Amniotic stem cell (primary cell): ENCODE results near the gene ANKRD11.

ENCODE experiments used
- DNase-seq: peaks from one replicate; lab custom pipeline; 2025; lab: John Stamatoyannopoulos, UW

The ANKRD11 gene

DNA sequence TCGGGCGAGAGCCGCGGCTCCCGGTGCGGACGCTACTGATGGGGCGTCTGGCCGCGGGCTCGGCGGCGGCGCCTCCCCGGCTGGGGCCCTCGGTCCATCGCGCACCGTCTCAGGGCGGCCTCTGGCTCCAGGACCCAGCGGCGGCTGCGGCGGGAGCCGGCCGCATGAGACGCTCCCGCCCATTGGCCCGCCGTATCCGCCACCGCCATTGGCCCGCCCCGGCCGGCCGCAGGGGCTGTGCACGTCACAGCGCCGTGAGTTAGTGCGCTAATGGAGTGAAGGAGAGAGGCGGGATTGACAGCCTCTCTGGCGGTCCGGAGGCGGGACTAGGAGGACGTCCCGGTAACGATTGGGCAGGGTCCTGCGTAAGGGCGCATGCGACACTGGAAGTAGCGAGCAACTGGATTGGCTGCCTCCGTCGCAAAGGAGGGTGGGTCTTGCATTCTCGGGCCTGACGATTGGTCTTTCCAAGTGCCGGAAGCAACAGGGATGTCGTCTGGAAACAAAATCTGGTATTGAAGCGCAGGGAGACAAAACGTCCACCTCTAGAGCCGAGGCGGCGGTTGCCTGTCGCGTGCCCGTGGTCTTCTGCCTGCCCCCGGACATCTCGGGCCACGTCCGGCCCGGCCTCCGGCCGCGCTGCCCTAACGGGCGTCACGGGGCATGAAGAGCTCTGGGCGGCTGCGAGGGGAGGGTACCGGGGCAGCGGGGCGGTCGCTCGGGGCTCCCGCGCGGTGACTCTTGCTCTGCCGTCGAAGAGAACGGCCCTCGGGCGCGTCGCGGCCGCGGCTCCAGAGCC is at the start of gene ANKRD11:
ANKRD11 (minus strand) TSS at position 123 of the 799 bp plus-strand sequence. CDS start 173,542 bp downstream, outside the sequence.
- peak; percentile 98 for DNase-seq

DNA sequence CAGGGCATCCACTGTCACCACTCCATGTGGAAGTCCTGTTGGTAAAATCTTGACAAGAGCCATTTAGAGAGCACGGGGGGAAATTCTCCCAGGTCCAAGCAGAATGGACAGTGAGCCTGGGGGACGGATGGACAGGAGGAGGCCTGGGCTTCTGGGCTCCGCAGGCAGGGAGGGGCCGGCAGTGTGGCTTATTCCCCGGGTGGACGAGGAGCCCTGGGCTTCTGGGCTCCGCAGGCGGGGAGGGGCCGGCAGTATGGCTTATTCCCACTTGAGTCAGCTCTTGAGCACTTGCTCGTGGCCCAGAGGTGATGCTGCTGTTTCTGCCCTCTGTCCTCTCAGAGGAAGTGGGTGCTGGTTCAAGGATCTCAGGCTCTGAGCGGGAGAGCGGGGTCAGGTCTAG is 47.9 kb upstream of the ANKRD11 start:
- no peak for DNase-seq

DNA sequence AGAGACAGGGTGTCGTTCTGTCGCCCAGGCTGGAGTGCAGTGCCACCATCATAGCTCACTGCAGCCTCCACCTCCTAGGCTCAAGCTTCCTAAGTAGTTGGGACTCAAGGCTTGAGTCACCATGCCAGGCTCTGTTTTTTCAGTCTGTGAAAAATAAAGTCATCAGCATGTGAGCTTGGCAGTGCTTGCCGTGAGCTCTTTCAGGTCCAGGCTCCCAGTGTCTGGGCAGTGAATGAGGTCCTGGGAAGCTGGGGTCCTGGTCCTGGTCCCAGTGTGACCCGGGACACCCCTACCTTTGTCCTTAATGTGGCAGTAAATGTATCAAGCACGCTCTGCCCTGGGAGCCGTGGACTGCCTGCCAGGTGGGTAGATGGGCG is 47.2 kb upstream of the ANKRD11 start:
- DNase-seq: no peak

DNA sequence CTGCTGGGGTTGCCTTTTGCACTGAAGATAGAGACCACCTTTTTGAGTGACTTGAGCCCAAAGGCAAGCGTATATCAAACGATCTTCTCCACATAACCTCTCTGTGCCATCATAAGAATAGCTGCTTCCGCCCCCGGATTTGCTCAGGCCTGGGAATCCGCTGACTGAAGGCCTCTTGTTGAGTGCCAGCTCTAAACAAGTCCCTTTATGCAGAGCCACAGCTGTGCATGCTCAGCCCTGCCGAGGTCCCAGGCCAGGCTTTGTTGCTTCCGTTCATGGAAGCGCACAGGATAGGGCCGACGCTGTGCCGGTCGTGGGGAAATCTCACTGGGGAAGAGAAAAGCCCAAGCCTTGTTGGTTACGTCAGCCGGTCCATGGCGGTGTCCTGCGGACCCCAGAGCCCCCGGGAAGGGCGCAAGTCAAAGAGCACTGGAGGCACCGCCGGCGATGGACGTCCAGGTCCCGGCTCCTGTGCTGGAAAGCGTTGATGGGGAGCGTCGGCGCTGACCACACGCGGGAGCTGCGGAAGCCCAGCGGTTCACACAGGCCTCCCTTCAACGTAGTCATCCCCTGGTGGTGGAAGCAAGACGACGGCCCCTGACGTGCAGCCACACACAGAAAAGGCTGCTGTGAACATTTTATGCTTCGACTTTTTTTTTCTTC is 46.7 kb upstream of the ANKRD11 start:
- no peak for DNase-seq

DNA sequence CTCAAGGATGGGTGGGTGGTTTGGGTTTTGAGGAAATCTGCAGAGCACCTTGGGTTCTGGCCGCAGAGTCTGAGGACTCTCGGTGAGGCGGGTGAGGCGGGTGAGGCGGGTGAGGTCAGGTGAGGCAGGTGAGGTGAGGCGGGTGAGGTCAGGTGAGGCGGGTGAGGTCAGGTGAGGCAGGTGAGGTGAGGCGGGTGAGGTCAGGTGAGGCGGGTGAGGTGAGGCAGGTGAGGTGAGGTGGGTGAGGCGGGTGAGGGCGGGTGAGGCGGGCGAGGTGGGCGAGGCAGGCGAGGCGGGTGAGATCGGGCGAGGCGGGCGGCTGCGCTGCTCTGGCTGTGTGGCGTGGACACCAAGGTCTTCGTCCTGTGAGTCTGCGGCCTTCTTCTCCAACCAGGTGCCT is 46.0 kb upstream of the ANKRD11 start:
- no peak for DNase-seq

DNA sequence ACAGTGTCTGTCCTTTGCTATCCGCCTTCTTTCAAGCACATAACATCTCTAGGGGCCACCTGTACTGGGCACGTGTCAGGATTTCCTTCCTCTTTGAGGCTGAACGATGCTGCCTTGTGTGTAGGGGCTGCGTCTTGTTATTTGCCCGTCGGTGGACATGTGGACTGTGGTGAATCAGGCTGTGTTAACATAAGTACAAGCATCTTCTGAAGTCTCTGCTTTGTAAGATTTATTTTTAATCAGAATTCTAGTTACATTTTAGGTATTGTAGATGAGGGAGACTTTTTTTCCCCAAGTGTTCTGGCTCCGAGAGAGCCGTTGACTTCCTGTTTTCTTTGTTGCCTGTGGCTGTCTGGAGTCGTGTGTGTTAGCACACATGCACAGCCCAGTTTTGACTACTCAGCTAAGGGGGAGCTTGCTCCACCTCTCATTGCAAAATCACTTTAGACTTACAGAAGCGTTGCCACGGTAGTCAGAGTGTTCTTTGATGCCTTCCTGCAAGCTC is 43.9 kb upstream of the ANKRD11 start:
- no peak for DNase-seq

DNA sequence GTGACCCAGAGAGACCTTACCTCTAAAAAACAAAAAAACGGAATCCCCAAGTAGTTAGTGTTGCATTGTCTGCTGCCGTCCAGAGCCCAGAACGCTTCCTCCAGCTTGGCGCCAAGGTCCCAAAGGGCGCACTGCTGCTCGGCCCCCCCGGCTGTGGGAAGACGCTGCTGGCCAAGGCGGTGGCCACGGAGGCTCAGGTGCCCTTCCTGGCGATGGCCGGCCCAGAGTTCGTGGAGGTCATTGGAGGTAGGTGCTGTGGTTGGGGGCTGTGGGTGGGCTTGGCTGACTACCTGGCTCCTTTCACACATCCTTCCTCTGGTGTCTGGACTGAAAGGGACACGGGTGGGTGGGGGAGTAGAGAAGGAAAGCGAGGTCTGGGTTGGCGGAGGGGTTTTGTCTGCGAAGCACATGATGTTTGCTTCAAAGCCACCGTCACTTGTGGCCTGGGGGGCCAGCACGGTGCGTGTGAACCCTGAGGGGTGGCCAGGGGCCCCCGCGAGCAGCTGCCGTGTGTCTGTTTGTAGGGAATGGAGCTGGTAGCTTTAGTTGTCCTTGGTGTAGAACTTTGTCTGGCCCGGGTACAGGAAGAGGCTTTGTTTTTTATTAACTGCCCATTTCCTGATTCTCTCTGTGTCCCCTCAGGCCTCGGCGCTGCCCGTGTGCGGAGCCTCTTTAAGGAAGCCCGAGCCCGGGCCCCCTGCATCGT is 41.6 kb upstream of the ANKRD11 start:
- DNase-seq: no peak

DNA sequence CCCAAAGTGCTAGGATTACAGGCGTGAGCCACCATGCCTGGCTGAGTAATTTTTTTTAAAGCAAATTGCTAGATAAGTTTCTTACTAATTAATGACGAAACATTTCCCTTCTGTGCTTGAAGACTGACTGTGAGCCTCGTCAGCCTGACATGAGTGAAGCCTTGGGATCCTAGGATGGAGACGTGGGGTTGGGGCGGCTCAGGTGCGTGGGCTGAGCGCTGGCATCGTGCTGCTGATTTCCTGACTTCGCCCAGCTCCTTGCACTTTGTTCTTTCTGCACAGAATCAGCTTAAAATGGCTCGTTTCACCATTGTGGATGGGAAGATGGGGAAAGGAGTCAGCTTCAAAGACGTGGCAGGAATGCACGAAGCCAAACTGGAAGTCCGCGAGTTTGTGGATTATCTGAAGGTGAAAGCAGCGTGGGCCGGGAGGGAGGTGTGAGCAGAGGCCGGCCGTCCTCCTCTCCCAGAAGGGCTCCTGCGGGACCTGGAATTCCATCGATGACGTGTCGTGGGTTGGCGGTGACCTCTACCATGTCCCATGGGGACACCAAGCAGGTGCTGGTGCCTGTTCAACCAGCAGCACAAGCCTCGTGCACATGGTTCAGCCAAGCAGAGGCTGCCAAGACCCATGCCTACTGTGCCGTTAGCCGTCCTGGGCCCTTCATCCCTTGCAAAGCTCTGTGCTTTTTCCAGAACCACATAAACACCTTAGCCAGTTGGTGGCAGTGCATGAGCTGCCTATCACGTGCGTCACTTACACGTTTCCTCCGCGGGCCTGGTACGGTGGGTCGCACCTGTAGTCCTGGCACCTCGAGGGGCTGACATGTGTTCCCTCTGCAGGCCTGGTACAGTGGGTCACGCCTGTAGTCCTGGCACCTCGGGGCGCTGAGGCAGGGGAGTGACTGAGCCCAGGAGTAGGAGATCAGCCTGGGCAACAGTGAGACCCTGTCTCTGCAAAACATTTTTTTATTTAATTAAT is 40.3 kb upstream of the ANKRD11 start:
- DNase-seq: no peak

DNA sequence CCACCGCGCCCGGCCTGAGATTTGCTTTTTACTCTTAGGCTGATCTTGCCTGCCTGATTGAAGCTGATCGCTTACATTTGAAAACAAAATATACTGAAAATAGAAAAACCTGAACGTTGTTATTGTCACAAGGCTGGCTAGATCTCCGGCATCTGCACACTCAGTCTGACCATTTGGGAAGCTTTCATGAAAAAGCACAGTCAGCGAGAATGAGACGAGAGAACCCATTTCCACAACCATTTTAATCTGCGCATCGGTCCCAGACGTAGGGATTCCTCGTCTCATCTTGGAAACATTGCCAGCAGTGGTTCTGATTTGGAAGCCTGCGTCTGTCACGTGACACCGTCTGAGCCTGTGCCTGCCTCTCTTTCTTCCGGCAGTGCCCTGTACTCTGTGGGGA is 38.7 kb upstream of the ANKRD11 start:
- DNase-seq: no peak

DNA sequence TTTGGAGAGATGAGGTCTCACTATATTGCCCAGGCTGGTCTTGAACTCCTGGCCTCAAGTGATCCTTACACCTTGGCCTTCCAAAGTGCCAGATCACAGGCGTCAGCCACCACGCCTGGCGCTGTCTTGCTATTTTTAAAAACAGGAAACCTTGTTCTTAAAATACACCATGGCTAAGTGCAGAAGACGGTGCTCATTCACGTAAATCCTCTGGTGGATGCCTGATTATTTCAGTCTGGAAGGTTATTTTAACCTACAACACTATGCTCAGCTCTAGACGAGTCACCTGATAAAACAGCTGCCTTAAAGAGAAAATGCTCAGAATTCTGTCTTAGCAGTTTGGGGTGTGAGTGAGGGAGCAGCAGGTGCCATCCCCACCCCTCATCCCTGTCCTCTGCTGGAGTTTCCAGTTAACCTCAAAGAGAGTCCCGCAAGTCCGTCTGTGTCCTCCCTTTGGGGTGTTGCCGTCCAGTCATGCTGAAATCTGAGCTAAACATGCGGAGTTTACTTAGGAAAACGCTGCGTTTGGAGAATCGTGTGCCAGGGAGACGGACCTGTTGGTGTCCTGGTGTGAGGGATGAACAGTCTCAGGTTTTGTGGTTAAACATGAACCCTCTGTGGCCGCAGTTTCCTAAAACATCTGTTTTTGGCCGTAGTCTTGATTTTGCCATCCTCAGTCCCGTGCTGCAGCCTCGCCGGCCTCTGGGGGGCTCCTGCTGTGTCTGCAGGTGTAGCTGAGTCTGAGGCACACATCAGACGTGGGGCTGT is 35.0 kb upstream of the ANKRD11 start:
- DNase-seq: no peak

DNA sequence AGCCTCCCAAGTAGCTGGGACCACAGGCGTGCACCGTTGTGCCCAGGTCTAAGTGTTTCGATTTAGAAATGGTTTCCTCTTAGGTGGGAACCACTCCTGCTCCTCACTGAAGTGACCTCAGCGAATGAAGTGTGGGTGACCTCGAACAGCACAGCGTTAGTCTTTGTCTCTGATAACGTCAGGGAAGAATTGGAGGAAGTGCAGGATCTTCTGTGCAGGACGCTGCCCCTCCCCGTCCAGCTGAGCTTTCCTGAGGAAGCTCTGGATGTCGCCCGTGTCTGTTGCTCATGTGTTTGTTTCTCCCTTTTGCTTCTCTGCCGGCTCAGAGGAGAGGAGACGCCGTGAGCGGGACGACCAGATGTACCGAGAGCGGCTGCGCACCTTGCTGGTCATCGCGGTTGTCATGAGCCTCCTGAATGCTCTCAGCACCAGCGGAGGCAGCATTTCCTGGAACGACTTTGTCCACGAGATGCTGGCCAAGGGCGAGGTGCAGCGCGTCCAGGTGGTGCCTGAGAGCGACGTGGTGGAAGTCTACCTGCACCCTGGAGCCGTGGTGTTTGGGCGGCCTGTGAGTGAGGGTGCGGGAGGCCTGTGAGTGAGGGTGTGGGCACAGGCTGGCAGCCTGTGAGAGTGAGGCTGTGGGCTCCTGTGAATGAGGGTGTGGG is 33.5 kb upstream of the ANKRD11 start:
- no peak for DNase-seq

DNA sequence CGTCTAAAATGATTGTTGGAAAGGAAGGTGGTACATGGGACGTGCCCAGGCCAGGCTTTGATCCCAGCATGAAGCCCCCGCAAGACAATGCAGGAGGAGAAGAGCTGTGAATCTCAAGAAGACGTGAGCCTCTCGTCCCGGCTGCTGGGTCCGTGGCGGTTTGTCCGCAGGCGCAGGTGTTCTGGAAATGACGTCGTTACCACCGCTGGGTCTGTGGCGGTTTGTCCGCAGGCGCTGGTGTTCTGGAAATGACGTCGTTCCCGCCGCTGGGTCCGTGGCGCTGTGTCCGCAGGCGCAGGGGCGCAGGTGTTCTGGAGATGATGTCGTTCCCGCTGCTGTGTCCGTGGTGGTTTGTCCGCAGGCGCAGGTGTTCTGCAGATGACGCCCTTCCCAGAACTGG is 31.9 kb upstream of the ANKRD11 start:
- no peak for DNase-seq

DNA sequence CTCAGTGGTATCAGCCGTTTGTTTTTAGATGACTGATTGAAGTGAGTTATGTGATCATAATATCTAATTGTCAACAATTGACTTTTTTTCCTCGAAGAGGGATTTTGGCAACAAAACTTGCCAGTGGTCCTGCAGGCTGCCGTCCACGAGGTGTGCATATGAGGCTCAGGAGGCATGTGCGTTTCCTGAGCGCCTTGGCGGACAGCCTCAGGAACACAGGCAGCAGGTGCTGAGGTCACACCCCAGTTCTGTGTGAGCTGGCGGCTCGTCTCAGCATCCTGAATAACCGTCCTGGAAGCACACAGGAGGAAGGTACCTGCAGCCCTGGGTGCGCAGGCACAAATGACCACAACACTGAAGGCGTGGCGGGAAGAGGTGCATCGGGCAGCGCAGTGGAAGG is 29.5 kb upstream of the ANKRD11 start:
- no peak for DNase-seq

DNA sequence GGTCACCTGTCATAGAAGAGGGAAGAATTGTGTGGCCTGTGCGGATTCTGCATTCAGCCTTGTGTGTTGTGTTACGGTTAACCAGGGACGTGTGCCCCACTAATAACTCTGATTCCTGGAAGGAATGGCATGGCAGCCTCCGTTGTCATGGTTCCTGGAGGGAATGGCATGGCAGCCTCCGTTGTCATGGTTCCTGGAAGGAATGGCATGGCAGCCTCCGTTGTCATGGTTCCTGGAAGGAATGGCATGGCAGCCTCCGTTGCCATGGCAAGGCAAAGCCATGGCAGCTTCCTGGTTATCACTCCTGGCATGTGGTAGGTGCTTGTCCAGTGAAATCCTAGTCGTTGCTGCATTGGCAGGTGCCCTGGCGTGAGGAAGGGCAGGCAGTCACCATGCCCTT is 26.8 kb upstream of the ANKRD11 start:
- no peak for DNase-seq

DNA sequence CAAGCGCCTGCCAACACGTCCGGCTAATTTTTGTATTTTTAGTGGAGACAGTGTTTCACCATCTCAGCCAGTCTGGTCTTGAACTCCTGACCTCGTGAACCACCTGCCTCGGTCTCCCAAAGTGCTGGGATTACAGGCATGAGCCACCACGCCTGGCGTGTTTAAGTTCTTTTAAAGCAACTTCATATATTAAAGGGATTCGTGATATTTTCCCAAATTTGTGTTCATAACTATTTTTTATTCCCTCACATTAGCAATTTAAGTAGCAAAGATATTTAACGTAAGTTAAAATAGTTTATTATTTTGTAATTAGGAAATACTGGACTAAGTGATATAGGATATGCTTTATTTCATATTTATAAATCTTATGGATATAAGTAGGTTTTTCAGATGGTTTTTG is 22.1 kb upstream of the ANKRD11 start:
- DNase-seq: no peak

DNA sequence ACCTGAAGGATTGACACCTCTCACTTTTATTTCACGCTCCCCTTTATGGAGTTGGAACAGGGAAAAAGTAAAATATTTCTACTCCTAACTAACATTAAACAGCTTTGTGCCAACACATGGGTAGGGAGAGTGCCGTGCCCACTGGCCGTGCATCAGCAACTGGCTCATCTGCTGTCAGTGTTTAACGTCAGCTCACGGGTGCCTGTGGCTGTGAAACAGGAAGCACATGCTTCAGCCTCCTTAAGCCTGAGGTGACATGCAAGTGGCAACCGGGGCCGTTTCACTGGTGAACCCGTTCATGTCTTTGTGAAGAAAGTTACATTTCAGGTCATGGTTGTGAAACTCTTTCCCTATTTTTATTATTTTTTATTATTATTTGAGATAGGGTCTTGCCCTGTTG is 21.0 kb upstream of the ANKRD11 start:
- no peak for DNase-seq

DNA sequence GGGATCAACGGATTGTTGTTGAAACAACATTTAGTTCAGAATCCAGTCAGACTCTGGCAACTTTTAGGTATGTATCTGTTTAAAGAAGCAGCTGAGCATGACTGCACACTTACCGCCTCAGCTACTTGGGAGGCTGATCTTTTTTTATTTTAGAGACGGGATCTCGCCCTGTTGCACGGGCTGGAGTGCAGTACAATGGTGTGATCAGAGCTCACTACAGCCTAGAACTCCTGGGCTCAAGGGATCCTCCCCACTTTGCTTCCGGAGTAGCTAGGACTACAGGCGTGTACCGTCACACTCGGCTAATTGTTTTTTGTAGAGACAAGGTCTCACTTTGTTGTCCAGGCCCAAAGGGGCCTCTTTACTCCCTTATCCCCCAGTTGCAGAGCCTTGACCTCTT is 20.2 kb upstream of the ANKRD11 start:
- DNase-seq: no peak

DNA sequence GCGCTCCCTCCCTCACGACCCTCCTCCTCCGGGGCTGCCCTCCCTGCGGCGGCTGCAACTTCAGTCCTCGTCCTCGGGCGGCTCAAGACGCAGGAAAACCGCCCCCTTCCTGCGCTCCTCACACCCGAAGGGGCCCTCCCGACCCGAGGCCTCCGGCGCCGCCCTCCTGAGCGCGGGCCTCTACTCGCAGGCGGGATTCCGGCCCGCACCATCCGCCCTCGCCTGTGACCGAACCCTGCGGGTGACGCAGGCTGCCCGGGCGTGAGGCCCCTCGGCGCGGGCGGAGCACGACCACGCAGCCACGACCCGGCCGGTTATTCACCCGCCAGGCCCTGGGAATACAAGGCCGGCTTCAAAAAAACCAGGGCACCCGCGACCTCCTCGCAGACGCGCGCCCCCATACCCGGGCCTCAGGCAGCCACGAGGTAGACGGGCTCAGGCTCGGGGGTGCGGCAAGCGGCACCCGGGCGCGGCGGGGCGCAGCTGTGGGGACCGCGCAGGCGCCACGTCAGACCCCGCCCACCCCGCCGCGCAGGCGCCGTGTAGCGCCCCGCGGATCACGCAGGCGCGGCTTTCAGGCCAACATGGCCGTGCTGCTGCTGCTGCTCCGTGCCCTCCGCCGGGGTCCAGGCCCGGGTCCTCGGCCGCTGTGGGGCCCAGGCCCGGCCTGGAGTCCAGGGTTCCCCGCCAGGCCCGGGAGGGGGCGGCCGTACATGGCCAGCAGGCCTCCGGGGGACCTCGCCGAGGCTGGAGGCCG is 17.7 kb upstream of the ANKRD11 start, which contains the start of gene SPG7:
SPG7 (plus strand) TSS at position 570 of the 757 bp plus-strand sequence; CDS start at position 585, 15 bp downstream.
- DNase-seq: peak; percentile 43

DNA sequence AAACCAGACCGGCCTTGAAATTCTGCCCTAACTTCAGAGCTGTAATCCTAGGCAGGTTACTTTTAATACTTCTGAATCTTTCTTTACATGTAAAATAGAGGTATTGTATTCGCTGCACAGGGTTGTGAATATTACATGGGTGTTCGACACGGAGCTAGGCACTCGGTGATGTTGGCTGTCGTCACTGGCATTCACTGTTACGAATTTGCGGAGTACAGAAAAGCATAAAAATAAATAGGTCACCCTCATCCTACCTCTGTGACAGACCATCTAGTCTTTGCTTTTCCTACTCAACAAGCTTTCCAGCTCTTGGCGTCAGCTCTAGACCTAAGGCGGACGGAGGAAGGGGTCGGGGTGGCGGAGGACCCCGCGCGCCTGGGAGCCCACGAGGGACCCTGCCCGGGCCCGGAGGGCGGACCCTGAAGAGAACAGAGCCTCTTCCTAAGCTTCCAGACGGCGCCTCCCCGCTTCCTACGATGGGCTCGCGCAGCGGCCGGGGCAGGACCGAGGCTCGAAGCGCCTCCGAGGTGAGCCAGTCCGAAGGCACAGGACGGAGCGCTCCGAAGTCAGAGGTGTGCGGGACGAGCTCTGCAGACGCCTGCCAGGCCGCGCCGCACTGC is 17.0 kb upstream of the ANKRD11 start:
- DNase-seq: no peak
